NCI-H446 treated with DMSO at 0.1 percent for 48 hours (cell line): ENCODE data around the gene ILF2.
A peak's percentile ranks its signal among the peaks of the same experiment; 100 is the strongest.
"Not testable (repeated sequence)": the region's sequence is repeated elsewhere in the genome, so short reads cannot be mapped to it uniquely, and the experiment has no call there.

Source experiments
- DNase-seq: peaks from one replicate; lab custom pipeline; 2025; lab: John Stamatoyannopoulos, UW

Gene ILF2

DNA sequence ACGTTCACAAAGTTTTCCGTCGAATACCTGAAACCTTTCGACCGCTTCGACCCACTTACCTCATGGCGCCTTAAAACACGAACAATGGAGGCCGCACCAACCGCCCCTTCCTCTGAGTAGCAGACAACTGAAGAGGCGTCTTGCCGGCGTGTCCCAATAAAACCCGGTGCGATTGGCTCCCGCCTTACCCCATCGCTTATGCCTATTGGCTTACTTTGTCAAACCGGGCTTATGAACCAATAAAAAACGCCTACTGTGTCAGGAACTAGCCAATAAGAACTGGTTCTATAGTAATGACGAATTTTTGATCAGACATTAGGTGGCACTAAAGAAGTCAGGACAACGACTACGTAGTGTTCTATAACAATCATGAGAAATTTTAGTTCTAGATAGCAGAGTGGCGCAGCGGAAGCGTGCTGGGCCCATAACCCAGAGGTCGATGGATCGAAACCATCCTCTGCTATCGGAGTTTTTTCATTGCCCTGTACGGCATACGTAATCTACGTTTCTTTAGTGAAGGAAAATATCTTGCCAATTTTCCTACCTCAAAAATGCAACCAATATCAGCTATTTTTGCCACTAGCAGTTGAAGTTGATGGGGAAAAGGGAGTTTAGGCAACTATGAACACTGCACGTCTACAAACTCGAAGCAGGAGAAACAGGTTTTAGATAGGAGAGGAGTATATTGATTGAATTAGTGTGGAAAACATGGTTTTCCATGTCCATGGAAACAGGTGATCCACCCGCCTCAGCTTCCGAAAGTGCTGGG, at the start of gene ILF2:
Gene ILF2, minus strand, starts transcription at position 135 of the 769 bp plus-strand sequence. Its CDS starts 71 bp downstream, at position 64.
- DNase-seq: peak; percentile 100

DNA sequence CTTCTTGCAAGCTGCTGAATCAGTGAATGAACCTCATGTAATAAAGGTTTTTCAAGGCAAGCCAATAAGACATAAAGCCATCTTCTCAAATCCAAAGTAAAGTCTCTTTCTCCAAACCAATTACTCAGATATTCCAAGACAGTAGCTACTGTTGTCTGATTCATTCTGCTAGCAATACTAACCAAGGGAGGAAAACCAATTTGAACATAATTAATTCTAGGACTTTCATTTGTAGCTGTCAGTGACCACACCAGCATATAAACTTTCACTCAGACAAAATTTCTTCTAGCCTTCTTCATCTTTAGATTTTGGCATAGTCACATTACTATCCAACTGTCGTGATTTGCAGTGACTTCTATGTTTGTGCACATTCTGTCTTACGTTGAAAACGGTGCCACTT, 46.5 kb upstream of the ILF2 start:
- DNase-seq: no peak

GRCh38 chr1:153716211-153716610, 45.4 kb upstream of the ILF2 start:
- not testable (repeated sequence) for DNase-seq

DNA sequence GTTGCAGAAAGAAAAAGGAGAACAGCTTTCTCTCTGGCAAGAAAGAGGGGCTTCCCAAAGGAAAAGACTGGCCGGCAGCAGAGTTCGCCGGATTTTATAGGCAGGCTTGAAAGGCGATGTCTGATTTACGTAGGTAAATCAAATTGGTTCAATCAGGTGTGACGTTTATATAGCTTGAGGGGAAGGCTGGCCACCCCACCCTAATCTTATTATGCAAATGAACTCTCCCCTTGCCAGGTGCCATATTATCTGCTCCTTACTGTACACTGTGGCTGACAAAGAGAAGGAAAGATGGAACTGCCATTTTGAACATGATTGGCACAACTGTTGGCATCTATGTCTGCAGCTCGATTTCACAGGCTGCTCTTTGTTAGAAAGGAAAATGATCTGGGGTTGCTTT, 40.2 kb upstream of the ILF2 start:
- no peak for DNase-seq

DNA sequence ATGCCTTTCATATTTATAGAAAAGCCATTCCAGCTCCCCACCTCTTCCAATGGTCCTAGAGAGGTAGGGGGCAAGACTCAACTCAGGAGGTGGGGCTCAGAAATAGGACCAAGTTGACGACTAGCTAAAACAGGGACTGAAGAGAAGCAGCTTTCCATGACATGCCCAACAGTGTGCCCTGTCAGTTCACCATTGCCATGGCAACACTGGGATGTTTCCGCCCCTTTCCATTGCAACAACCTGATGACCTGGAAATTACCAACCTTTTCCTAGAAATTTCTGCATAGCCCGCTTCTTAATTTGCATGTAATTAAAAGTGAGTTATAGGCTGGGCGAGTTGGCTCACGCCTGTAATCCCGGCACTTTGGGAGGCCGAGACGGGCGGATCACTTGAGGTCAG, 34.7 kb upstream of the ILF2 start:
- no peak for DNase-seq

- no peak for DNase-seq
These were observed 29.0 kb upstream of the ILF2 start for GRCh38 chr1:153699768-153700167.

- no peak for DNase-seq
These were observed 28.3 kb upstream of the ILF2 start for GRCh38 chr1:153698923-153699714.

DNA sequence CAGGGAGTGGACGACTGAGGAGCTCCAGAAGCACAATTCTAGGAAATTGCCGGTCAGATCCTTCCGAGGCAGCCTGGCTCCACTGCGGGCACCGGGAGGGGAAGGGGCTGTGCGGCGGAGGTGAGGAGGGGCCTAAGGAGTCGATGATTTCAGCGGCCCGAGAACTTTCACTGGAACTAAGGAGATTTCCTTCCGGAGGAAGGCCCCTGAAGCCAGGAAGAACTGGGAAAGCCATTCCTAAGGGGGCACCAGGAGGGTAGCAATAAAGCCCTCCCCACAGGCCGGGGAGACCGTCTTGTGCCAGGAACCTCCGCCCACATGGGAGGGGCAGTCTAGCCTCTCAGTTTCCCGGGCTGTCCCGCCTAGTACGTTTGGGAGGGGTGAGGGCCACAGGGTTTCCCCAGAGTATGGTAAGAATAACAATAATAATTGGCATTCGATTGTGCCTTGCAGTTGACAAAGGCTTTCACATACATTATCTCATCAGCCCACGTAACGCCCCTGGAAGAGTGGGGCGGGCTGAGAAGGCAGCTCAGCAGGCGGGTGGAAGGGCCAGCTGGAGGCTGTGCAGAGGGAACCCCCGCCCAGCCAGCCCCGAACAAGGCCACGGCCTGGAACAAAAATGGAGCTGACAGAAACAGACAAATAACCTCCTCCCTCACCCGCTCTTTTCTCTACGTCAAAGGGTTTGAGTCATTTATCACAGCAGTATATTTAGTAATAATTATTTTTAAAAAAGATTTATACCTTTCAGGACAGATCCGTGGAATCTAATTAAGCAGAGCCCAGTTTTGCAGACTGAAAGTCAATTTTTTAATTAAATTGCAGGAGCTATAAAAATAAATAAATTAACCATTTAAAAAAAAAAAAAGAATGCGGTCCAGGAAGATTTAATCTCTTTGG, 27.5 kb upstream of the ILF2 start:
- DNase-seq: no peak

GRCh38 chr1:153697191-153698019, 26.6 kb upstream of the ILF2 start:
- DNase-seq: no peak

- DNase-seq: no peak
These were observed 25.9 kb upstream of the ILF2 start for GRCh38 chr1:153696741-153697140.

DNA sequence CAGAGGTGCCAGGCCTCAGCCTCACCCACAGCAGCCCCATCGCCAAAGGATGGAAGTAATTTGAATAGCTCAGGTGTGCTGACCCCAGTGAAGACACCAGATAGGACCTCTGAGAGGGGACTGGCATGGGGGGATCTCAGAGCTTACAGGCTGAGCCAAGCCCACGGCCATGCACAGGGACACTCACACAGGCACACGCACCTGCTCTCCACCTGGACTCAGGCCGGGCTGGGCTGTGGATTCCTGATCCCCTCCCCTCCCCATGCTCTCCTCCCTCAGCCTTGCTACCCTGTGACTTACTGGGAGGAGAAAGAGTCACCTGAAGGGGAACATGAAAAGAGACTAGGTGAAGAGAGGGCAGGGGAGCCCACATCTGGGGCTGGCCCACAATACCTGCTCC, 22.7 kb upstream of the ILF2 start:
- no peak for DNase-seq

DNA sequence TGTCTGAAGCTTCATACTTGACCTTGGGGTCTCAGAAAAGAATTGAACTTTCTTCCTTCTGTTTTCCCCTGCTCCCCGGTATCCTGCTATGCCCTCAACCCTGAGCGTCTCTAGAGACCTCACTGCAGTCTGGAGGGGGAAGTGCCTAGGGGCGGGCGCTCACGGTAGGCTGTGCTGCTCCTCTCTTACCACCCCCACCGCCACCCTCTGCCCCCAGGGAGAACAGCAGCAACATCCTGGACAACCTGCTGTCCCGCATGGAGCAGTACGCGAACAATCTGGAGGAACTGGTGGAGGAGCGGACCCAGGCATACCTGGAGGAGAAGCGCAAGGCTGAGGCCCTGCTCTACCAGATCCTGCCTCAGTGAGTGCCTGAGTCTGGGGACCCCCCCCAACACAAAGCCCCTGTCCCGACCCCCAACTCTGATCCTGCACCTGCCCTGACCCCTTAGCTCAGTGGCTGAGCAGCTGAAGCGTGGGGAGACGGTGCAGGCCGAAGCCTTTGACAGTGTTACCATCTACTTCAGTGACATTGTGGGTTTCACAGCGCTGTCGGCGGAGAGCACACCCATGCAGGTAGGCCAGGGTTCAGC, 18.0 kb upstream of the ILF2 start:
- DNase-seq: no peak

DNA sequence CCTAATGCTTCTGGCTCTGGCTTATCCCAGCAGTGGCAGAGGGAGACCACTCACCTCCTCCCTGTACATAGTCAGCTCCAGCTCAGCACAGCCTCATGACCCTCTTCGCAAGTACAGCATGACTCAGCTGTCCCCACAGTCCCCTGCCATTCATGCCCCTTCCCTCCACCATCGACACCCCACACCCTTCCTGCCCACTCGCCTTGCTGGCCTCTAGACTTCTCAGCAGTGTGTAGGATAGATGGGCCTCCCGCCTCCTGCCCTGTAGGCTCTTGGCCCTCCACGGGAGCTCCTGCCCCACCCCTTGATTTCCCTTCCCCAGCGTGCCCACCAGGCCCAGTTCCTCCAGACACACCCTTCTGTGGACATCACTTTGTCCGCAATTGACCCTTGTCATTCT, 17.5 kb upstream of the ILF2 start:
- DNase-seq: no peak

- no peak for DNase-seq
These were observed 16.7 kb upstream of the ILF2 start for GRCh38 chr1:153687346-153688125.

DNA sequence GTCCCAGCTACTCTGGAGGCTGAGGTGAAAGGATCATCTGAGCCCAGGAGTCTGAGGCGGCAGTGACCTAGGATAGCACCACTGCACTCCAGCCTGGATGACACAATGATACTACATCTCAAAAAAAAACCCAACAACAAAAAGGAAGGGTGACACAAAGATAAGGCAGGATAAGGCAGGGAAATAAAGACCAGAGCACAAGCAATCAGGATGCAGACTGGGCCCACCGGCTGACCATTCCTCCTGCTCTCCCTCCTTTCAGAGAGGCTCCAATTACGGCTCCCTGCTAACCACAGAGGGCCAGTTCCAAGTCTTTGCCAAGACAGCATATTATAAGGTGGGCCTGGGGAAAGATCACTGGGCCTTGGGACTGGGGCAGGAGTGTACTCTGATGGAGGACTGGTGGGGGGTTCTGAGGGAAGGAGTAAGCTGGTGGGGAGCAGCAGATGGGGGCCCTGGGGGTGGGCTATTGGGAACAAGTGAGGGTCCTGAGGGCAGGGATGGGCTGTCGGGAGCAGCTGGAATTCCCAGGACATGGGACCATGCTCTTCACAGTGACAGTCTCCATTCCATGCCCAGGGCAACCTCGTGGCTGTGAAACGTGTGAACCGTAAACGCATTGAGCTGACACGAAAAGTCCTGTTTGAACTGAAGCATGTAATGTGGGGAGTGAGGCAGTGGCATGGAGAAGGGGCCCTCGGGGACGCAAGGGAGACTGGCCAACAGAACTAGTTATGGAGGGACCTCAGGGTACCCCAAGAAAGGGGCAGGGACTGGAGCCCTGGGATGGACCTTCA, 14.9 kb upstream of the ILF2 start:
- no peak for DNase-seq

GRCh38 chr1:153684892-153685291, 14.1 kb upstream of the ILF2 start:
- DNase-seq: no peak

GRCh38 chr1:153683854-153684253, 13.1 kb upstream of the ILF2 start:
- no peak for DNase-seq

GRCh38 chr1:153682730-153683129, 11.9 kb upstream of the ILF2 start:
- no peak for DNase-seq

DNA sequence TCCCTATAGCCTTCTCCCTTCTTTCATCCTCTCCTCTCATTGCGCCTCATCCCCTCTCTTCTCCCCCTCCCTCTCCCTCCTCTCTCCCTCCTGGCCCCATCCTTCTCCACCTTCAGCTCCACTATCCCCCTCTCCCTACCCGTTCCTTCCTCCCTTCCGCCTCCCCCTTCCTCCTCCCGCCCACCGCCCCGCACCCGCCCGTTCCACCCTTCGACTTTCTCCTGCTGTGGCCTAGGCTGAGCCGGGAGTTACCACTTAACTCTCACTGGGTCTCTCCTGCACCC, 9.3 kb upstream of the ILF2 start:
- no peak for DNase-seq
